Left ventricle myocardium superior (tissue), 1 donor: Measurements from ENCODE around the gene TBL3. TPM values are rescaled to one million over a fixed set of nuclear protein-coding genes. Genes with fewer than 3 reads are reported as not detected.
A peak's percentile ranks its signal among the peaks of the same experiment; 100 is the strongest.
"Not testable (repeated sequence)": the region's sequence is repeated elsewhere in the genome, so short reads cannot be mapped to it uniquely, and the experiment has no call there.

Source experiments
- ATAC-seq: fragments of 200-7000 bp; cut with Tn5 transposase; one replicate; pipeline ENCODE4 v1.9.1; 2020; ENCODE audit warnings: mild to moderate bottlenecking, moderate library complexity
- DNase-seq: peaks from one replicate; pipeline ENCODE4 v3.0.0-alpha.2; 2020
- intact Hi-C: fragments of 100-400 bp; cut with micrococcal nuclease; formaldehyde crosslinking; loops from one replicate; pipeline ENCODE4 v1.11.0; 2022
- total RNA-seq: library from RNA; stranded (reverse); fragmentation: NEBNext Ultra II Directional; extraction: Animal tissue kit (Norgen Biotek cat#: 25700); gene quantifications from one replicate; pipeline ENCODE4 v1.2.1, GENCODE V29; 2021
- donor health status: DM: no; HTN: yes; CAD: no; lungs with severe emphysema.

Gene TBL3
- total RNA-seq, 1 donor from 2014 or later, result 24.4 TPM

- ATAC-seq, result peak; percentile 7
- intact Hi-C loops, result no loop called here
- peak; percentile 44 for DNase-seq
These were observed 29.6 kb upstream of the TBL3 start for GRCh38 chr16:1942047-1942809.

- DNase-seq (peak; percentile 100), ATAC-seq (peak; percentile 91)
- intact Hi-C loops, result no loop called here
These were observed 28.8 kb upstream of the TBL3 start, which contains the start of gene MSRB1 for GRCh38 chr16:1942810-1943726. Gene MSRB1 (minus strand): TSS chr16:1943199. CDS start chr16:1943156, 43 bp downstream.

- intact Hi-C loops, result no loop called here
- ATAC-seq (no peak), DNase-seq (no peak)
These were observed 27.1 kb upstream of the TBL3 start for GRCh38 chr16:1944612-1945199.

GRCh38 chr16:1945559-1946391 lies 26.1 kb upstream of the TBL3 start:
- intact Hi-C loops, result no loop called here
- DNase-seq (no peak), ATAC-seq (no peak)

- ATAC-seq (no peak), DNase-seq (no peak)
- intact Hi-C loops, result no loop called here
These were observed 25.1 kb upstream of the TBL3 start for GRCh38 chr16:1946495-1947368.

- DNase-seq (no peak), ATAC-seq (no peak)
- intact Hi-C loops, result no loop called here
These were observed 24.5 kb upstream of the TBL3 start for GRCh38 chr16:1947369-1947670.

GRCh38 chr16:1949507-1949906 lies 22.3 kb upstream of the TBL3 start:
- DNase-seq (no peak), ATAC-seq (no peak)
- intact Hi-C loops, result no loop called here

DNA sequence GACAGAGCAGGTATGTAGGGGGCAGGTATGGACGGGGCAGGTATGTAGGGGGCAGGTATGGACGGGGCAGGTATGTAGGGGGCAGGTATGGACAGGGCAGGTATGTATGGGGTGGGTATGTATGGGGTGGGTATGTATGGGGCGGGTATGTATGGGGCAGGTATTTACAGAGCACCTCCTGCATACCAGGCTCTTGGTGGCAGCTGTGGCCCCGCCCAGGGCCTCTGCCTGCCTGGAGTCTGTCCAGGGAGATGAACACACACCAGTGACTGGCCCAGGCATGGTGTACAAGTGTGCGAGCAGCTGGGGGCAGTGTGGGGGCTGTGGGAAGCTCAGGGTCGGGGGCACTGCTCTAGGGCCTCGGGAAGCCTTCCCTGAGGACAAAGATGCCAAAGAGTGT lies 21.8 kb upstream of the TBL3 start:
- peak; percentile 13 for ATAC-seq
- no peak for DNase-seq
- intact Hi-C loops, result no loop called here

DNA sequence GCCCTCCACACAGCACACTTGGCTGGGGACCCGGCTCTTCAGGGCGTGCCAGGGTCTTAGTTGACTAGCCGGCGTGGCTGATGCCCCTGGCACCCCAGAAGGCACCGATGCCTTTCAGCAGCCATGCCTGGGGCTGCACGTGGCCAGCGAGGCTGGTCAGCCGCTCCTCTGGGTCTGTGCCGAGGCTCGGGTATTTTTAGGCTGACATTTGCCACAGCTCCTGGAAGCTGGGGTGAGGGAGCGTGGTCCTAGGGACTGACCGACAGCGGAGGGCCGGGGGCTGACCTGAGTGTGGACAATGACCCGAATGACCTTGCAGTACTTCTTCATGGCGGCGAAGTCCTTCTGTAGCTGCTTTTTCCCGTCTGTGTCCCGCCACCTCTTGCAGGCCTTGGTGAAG lies 21.3 kb upstream of the TBL3 start:
- DNase-seq (peak; percentile 81), ATAC-seq (peak; percentile 63)
- intact Hi-C loops, result no loop called here

- peak; percentile 23 for ATAC-seq
- DNase-seq, result no peak
- intact Hi-C loops, result no loop called here
These were observed 18.1 kb upstream of the TBL3 start for GRCh38 chr16:1953734-1954133.

GRCh38 chr16:1957434-1958142 lies 14.3 kb upstream of the TBL3 start:
- intact Hi-C loops, ATAC-seq, DNase-seq: not testable (repeated sequence)

- intact Hi-C loops, ATAC-seq, DNase-seq: not testable (repeated sequence)
These were observed 13.7 kb upstream of the TBL3 start for GRCh38 chr16:1958143-1958491.

DNA sequence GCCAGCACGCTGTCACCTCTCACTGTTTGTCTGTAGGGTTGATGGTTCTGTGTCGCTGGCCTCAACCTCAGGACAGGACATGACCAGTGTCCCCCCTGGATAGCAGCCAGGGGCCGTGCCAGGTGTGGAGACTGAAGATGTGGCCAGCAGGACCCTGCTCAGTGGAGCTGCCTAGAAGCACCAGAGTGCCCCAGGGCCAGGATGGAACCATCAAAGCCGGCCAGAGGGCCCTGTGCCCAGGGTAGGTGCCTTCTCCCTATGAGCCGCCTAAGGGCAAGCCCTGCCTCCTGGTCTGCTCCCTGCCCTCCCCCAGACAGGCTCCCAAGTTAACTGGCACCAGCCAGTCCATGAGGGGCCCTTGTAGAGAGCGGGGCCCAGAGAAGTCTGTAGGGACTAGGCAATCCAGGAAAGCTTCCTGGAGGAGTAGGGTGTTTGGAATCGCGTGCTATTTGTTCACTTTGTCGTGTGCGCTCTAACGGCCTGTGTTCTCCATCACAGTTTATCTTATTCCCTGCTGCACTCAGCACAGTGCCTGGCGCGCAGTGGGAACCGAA lies 13.1 kb upstream of the TBL3 start:
- intact Hi-C loops, result no loop called here
- ATAC-seq (peak; percentile 0), DNase-seq (no peak)

- ATAC-seq, result peak; percentile 90
- intact Hi-C loops, result no loop called here
- peak; percentile 98 for DNase-seq
These were observed 12.4 kb upstream of the TBL3 start, which contains the start of gene NDUFB10 for GRCh38 chr16:1959269-1960039. Gene NDUFB10 (plus strand): TSS chr16:1959538. CDS start chr16:1959625, 87 bp downstream.

GRCh38 chr16:1960665-1961630 lies 10.9 kb upstream of the TBL3 start:
- no peak for DNase-seq
- intact Hi-C loops, result no loop called here
- no peak for ATAC-seq
